Amniotic stem cell (primary cell): ENCODE measurements around the gene ATXN7L2.
A peak's percentile ranks its signal among the peaks of the same experiment; 100 is the strongest.
"Not testable (repeated sequence)": the region's sequence is repeated elsewhere in the genome, so short reads cannot be mapped to it uniquely, and the experiment has no call there.

Experiments used
- DNase-seq: peaks from one replicate; lab custom pipeline; 2025; lab: John Stamatoyannopoulos, UW

ATXN7L2 gene

GRCh38 chr1:109483672-109484518, at the start of gene ATXN7L2:
Gene ATXN7L2 (plus strand): TSS chr1:109483905. CDS start chr1:109483954, 49 bp downstream.
- peak; percentile 68 for DNase-seq

GRCh38 chr1:109434484-109434883, 49.2 kb upstream of the ATXN7L2 start:
- DNase-seq = no peak

GRCh38 chr1:109438798-109439297, 44.9 kb upstream of the ATXN7L2 start:
- DNase-seq = peak; percentile 73

GRCh38 chr1:109441069-109441468, 42.6 kb upstream of the ATXN7L2 start:
- DNase-seq = no peak

- DNase-seq = no peak
Observed at GRCh38 chr1:109443476-109443875, 40.2 kb upstream of the ATXN7L2 start.

GRCh38 chr1:109444346-109444745, 39.4 kb upstream of the ATXN7L2 start:
- DNase-seq = no peak

- DNase-seq = not testable (repeated sequence)
Observed at GRCh38 chr1:109445949-109446695, 37.6 kb upstream of the ATXN7L2 start.

GRCh38 chr1:109447524-109447923, 36.2 kb upstream of the ATXN7L2 start:
- no peak for DNase-seq

- DNase-seq = no peak
Observed at GRCh38 chr1:109454497-109455133, 29.1 kb upstream of the ATXN7L2 start.

GRCh38 chr1:109457819-109458218, 25.9 kb upstream of the ATXN7L2 start:
- DNase-seq = no peak

GRCh38 chr1:109466125-109466451, 17.6 kb upstream of the ATXN7L2 start:
- no peak for DNase-seq

- DNase-seq = no peak
Observed at GRCh38 chr1:109466452-109467300, 17.0 kb upstream of the ATXN7L2 start, which contains the start of gene SYPL2. Gene SYPL2 (plus strand): TSS chr1:109466546. CDS start chr1:109466844, 298 bp downstream.

- no peak for DNase-seq
Observed at GRCh38 chr1:109467301-109467777, 16.4 kb upstream of the ATXN7L2 start.

GRCh38 chr1:109468061-109468460, 15.6 kb upstream of the ATXN7L2 start:
- DNase-seq = no peak

- DNase-seq = no peak
Observed at GRCh38 chr1:109468903-109469302, 14.8 kb upstream of the ATXN7L2 start.

GRCh38 chr1:109470245-109470644, 13.5 kb upstream of the ATXN7L2 start:
- DNase-seq = no peak

GRCh38 chr1:109472779-109473178, 10.9 kb upstream of the ATXN7L2 start:
- DNase-seq = no peak

GRCh38 chr1:109473284-109474057, 10.2 kb upstream of the ATXN7L2 start:
- not testable (repeated sequence) for DNase-seq

GRCh38 chr1:109474697-109475096, 9.0 kb upstream of the ATXN7L2 start:
- no peak for DNase-seq

GRCh38 chr1:109475261-109475660, 8.4 kb upstream of the ATXN7L2 start:
- DNase-seq = no peak

- no peak for DNase-seq
Observed at GRCh38 chr1:109476825-109477224, 6.9 kb upstream of the ATXN7L2 start.
